Measurements from ENCODE around the gene POU2F3.

The POU2F3 gene

DNA sequence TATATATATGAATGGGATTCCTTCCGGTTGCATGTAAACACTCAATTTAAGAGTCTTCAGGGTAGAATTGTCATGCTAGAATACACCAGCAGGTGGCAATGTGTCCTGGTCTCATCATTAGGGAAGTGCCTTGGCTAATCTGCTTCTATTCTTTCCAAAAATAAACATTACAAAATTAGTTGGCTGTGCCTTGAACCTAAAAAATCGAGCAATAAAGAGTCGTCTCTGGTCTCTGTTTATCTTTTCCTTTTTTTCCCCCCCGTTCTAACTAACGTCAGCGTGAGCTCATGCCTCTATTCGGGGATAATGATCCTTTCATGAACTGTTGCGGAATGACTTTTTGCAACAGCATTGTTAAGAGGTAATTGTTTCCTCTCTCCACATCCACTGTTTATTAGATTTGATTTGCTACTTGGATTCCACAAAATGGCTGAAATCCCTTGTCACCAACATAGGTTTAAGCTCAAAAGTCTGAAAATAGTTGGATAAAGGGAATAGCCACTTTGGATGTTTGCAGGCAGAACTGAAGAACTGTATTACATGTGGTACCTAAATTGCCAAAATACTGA is 95.0 kb downstream of the POU2F3 start (continued):
- TF ChIP-seq ZNF558 (tag by site-specific recombination; IDR thresholded peaks at IDR 0.05) (peak; percentile 77; the same call in 1 of the 2 replicates), ZNF544 (tag by site-specific recombination; IDR thresholded peaks at IDR 0.05) (no peak), ZNF248 (tag by site-specific recombination; IDR thresholded peaks at IDR 0.05) (no peak), ZNF596 (tag by site-specific recombination; IDR thresholded peaks at IDR 0.05) (0 out of 2 replicates have a peak, but pooled peaks have one; percentile 22)

DNA sequence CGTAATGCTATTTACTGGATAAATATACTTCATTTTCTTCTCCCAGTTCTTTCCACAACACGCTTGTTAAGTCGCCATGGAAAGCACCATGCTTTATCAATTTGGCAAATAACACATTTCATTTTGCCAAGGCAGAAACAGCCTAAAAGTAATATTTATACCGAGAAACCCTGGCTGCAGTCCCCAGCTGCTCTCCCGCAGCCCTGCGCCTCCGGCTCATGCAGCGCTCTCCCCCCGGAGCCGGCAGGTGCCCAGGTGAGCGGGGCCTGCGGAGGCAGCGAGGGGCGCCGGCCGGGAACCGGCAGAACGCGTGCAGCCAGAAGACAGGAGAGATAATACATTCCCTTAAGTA is 95.6 kb downstream of the POU2F3 start:
- peak overlapping the region; percentile 94 for H3K27ac ChIP-seq (ENCODE audit: extremely low read depth, low read depth, low read length)
- TF ChIP-seq ZNF560 (tag by site-specific recombination; IDR thresholded peaks at IDR 0.05; ENCODE audit: borderline replicate concordance) (no peak), ZBTB20 (tag by site-specific recombination; IDR thresholded peaks at IDR 0.05) (peak; percentile 83)
- no peaks in the 10 kb centered on the region for H3K4me1 ChIP-seq (ENCODE audit: control insufficient read depth, insufficient read depth, low read length)
- POLR2A ChIA-PET = interaction anchor here (0.6 to 2.1 kb wide), 14 partner anchors 10 to 1133 kb away, joined by 3 to 9 read pairs (median 4); partner anchors contain the start of gene TLCD5
- no peaks in the 10 kb centered on the region for H3K9me3 ChIP-seq (ENCODE audit: control insufficient read depth, insufficient read depth, low read depth, low read length)
- peaks cover 0 to 12% of the 10 kb centered on the region in 2 experiments; a peak in 1 of 3 replicates for H3K36me3 ChIP-seq (ENCODE audit: control insufficient read depth in 2 of 2, insufficient read depth in 1 of 2, low read length in 2 of 2)
- peak overlapping the region; percentile 84 for H3K4me3 ChIP-seq (ENCODE audit: low read depth, low read length)
- CTCF ChIA-PET = interaction anchor here (0.6 to 2.4 kb wide), 30 partner anchors 10 to 699 kb away, joined by 3 to 13 read pairs (median 3); partner anchors contain the start of genes NECTIN1, POU2F3 and TLCD5

DNA sequence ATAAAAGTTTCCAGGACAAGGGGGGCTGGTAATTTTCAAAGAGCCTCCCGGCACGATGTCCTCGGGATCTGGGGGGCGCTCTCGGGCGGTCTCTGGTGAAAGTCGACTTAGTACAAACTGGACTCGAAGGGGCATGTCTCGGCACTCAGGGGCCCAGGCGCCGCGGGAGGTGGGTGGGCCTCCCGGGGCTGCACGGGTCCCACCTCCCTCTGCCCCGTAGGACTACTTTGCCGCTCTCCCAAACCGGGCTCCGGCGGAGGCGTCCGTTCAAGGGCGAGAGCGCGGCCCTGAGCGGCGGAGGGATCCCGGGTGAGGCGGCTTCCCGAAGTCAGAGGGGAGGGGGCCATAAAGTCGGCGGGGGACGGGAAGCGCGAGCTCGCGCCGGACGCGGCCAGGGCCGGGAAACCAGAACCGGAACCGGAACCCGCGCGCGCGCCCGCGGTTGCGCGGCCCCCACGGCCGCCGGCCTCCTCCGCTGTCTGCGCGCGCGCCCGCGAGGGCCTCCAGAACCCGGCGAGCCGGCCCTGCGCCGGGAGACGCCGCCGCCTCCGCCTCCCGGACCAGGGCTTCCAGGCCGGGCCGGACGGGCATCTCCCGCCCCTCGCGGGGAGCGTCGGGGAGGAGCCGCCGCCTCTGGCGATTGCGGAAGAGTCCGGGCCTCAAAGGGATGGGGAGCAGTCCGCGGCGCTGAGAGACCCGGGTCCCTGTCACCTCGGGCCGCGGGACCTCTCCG is 96.1 kb downstream of the POU2F3 start, which contains the start of gene ARHGEF12:
Gene ARHGEF12 (plus strand): TSS at position 506 of the 733 bp plus-strand sequence. CDS start 831 bp downstream, outside the sequence.
- POLR2A ChIA-PET = interaction anchor here (0.6 to 2.1 kb wide), 12 partner anchors 9 to 349 kb away, joined by 3 to 5 read pairs (median 3); no protein-coding TSS in a partner anchor
- Histone ChIP-seq H3K4me1 (ENCODE audit: control insufficient read depth, insufficient read depth, low read length) (no peaks in the 10 kb centered on the region), H3K27ac (ENCODE audit: extremely low read depth, low read depth, low read length) (peak within 1 kb of the TSS; percentile 94), H3K9me3 (ENCODE audit: control insufficient read depth, insufficient read depth, low read depth, low read length) (no peaks in the 10 kb centered on the region), H3K36me3 (ENCODE audit: control insufficient read depth in 2 of 2, insufficient read depth in 1 of 2, low read length in 2 of 2) (peaks cover 0 to 6% of the 10 kb centered on the region in 2 experiments; a peak in 1 of 3 replicates), H3K4me3 (ENCODE audit: low read depth, low read length) (peak within 1 kb of the TSS; percentile 84)
- CTCF ChIA-PET = interaction anchor here (1.0 to 2.4 kb wide), 6 partner anchors 10 to 103 kb away, joined by 3 to 13 read pairs (median 4); partner anchors contain the start of gene TLCD5
- TF ChIP-seq, protein P1, sequence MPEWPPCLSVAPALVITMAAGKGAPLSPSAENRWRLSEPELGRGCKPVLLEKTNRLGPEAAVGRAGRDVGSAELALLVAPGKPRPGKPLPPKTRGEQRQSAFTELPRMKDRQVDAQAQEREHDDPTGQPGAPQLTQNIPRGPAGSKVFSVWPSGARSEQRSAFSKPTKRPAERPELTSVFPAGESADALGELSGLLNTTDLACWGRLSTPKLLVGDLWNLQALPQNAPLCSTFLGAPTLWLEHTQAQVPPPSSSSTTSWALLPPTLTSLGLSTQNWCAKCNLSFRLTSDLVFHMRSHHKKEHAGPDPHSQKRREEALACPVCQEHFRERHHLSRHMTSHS (tag by site-specific recombination; IDR thresholded peaks at IDR 0.05) = no peak
- TF ChIP-seq ZNF776 (tag by site-specific recombination; IDR thresholded peaks at IDR 0.05; ENCODE audit: borderline replicate concordance) (no peak), ZNF416 (tag by site-specific recombination; IDR thresholded peaks at IDR 0.05) (no peak), YY2 (tag by site-specific recombination; IDR thresholded peaks at IDR 0.05) (peak; percentile 68), ZNF548 (tag by site-specific recombination; IDR thresholded peaks at IDR 0.05) (no peak), ZNF658 (tag by site-specific recombination; IDR thresholded peaks at IDR 0.05) (no peak), KLF7 (tag by site-specific recombination; IDR thresholded peaks at IDR 0.05; ENCODE audit: borderline replicate concordance) (peak; percentile 77; the same call in 1 of the 2 replicates), ZNF701 (tag by site-specific recombination; IDR thresholded peaks at IDR 0.05) (no peak), ZNF19 (tag by site-specific recombination; IDR thresholded peaks at IDR 0.05; ENCODE audit: low read depth) (no peak), ZNF707 (tag by site-specific recombination; IDR thresholded peaks at IDR 0.05) (no peak), ZXDB (tag by site-specific recombination; IDR thresholded peaks at IDR 0.05) (peak; percentile 94), ZBTB17 (tag by site-specific recombination; IDR thresholded peaks at IDR 0.05) (peak; percentile 83), ZNF555 (tag by site-specific recombination; conservative IDR thresholded peaks at IDR 0.05) (no peak), MZF1 (tag by site-specific recombination; IDR thresholded peaks at IDR 0.05; ENCODE audit: borderline replicate concordance) (0 out of 2 replicates have a peak, but pooled peaks have one; percentile 60), ZNF596 (tag by site-specific recombination; IDR thresholded peaks at IDR 0.05) (peak; percentile 58; the same call in 1 of the 2 replicates)
- TF ChIP-seq, protein P2, sequence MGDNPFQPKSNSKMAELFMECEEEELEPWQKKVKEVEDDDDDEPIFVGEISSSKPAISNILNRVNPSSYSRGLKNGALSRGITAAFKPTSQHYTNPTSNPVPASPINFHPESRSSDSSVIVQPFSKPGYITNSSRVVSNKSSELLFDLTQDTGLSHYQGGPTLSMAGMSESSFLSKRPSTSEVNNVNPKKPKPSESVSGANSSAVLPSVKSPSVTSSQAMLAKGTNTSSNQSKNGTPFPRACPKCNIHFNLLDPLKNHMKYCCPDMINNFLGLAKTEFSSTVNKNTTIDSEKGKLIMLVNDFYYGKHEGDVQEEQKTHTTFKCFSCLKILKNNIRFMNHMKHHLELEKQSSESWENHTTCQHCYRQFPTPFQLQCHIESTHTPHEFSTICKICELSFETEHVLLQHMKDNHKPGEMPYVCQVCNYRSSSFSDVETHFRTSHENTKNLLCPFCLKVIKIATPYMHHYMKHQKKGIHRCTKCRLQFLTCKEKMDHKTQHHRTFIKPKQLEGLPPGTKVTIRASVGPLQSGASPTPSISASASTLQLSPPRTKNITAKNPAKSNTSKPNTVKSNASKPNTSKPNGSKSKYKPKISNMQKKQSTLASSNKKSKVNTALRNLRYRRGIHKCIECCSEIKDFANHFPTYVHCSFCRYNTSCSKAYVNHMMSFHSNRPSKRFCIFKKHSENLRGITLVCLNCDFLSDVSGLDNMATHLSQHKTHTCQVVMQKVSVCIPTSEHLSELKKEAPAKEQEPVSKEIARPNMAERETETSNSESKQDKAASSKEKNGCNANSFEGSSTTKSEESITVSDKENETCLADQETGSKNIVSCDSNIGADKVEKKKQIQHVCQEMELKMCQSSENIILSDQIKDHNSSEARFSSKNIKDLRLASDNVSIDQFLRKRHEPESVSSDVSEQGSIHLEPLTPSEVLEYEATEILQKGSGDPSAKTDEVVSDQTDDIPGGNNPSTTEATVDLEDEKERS (tag by site-specific recombination; IDR thresholded peaks at IDR 0.05) = 0 out of 2 replicates have a peak, but pooled peaks have one; percentile 26
- TF ChIP-seq, protein P3, sequence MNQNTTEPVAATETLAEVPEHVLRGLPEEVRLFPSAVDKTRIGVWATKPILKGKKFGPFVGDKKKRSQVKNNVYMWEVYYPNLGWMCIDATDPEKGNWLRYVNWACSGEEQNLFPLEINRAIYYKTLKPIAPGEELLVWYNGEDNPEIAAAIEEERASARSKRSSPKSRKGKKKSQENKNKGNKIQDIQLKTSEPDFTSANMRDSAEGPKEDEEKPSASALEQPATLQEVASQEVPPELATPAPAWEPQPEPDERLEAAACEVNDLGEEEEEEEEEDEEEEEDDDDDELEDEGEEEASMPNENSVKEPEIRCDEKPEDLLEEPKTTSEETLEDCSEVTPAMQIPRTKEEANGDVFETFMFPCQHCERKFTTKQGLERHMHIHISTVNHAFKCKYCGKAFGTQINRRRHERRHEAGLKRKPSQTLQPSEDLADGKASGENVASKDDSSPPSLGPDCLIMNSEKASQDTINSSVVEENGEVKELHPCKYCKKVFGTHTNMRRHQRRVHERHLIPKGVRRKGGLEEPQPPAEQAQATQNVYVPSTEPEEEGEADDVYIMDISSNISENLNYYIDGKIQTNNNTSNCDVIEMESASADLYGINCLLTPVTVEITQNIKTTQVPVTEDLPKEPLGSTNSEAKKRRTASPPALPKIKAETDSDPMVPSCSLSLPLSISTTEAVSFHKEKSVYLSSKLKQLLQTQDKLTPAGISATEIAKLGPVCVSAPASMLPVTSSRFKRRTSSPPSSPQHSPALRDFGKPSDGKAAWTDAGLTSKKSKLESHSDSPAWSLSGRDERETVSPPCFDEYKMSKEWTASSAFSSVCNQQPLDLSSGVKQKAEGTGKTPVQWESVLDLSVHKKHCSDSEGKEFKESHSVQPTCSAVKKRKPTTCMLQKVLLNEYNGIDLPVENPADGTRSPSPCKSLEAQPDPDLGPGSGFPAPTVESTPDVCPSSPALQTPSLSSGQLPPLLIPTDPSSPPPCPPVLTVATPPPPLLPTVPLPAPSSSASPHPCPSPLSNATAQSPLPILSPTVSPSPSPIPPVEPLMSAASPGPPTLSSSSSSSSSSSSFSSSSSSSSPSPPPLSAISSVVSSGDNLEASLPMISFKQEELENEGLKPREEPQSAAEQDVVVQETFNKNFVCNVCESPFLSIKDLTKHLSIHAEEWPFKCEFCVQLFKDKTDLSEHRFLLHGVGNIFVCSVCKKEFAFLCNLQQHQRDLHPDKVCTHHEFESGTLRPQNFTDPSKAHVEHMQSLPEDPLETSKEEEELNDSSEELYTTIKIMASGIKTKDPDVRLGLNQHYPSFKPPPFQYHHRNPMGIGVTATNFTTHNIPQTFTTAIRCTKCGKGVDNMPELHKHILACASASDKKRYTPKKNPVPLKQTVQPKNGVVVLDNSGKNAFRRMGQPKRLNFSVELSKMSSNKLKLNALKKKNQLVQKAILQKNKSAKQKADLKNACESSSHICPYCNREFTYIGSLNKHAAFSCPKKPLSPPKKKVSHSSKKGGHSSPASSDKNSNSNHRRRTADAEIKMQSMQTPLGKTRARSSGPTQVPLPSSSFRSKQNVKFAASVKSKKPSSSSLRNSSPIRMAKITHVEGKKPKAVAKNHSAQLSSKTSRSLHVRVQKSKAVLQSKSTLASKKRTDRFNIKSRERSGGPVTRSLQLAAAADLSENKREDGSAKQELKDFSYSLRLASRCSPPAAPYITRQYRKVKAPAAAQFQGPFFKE (tag by site-specific recombination; IDR thresholded peaks at IDR 0.05; ENCODE audit: borderline replicate concordance) = no peak
